Measurements from ENCODE around the gene DGKB.

The DGKB gene

DNA sequence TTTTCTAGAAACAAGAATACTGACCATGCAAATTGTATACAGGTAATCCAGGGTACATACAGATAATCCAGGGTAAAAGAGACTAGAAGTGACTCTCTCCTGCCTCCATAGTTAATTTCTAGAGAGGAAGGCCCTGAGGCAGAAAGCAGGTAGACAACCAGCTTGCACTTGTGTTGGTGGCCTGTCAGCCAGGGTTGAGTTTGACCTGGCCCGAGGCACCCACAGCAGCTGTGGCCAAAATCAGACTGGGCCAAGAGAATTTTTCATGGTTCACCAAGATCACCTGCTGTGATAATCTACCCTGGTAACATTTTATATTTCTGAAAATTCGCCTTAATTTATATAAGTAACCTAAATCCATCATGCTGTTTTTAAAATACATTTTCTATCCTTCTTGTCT, 526.6 kb downstream of the DGKB start:
- no peak overlapping the region for H3K4me3 ChIP-seq (ENCODE audit: low read depth, low read length)
- DNase-seq (ENCODE audit: low read depth): no peak

DNA sequence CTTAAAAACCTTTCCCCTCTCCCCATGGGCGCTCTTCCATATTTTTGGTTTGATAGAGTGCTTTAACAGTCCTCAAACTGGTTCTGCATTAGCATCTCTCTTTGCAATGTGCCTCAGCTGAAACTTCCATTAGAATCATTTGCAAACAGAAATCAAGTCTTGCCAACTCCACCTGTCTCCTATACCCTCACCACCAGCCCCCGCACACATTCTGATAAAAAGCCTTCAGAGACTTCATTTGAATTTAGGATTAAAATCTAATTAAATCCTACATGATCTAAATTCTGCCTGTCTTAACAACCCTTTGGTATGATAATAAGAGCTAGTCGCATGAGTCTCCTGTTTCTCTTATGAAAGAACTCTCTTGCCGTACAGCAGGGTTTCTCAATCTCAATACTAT, 528.2 kb downstream of the DGKB start:
- no peak for DNase-seq (ENCODE audit: low read depth)
- TF ChIP-seq, protein P1, sequence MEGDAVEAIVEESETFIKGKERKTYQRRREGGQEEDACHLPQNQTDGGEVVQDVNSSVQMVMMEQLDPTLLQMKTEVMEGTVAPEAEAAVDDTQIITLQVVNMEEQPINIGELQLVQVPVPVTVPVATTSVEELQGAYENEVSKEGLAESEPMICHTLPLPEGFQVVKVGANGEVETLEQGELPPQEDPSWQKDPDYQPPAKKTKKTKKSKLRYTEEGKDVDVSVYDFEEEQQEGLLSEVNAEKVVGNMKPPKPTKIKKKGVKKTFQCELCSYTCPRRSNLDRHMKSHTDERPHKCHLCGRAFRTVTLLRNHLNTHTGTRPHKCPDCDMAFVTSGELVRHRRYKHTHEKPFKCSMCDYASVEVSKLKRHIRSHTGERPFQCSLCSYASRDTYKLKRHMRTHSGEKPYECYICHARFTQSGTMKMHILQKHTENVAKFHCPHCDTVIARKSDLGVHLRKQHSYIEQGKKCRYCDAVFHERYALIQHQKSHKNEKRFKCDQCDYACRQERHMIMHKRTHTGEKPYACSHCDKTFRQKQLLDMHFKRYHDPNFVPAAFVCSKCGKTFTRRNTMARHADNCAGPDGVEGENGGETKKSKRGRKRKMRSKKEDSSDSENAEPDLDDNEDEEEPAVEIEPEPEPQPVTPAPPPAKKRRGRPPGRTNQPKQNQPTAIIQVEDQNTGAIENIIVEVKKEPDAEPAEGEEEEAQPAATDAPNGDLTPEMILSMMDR (IDR thresholded peaks at IDR 0.05; ENCODE audit: low read depth, low read length, missing control alignments): no peak
- no peak overlapping the region for H3K4me3 ChIP-seq (ENCODE audit: low read depth, low read length)

More for the DNA sequence above, 526.6 kb downstream of the DGKB start:
- TF ChIP-seq, protein P1 (IDR thresholded peaks at IDR 0.05; ENCODE audit: low read depth, low read length, missing control alignments): no peak

DNA sequence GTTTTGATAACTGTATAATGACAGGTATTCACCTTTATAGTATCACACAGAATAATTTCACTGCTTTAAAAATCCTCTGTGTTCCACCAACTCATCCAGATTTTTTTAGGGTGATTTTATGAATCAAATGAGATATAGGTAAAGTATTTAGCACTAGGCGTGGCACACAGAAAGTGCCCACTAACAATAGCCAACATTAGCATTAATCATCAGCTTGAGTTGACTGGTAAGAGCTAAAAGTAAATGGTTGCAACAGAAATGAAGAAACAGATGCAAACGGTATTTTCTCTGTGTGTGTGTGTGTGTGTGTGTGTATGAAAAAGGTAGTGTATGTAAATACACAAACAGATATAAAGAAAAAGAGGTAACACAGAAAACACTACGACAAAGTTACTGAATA, 534.3 kb downstream of the DGKB start:
- no peak overlapping the region for H3K4me3 ChIP-seq (ENCODE audit: low read depth, low read length)
- DNase-seq (ENCODE audit: low read depth): no peak
- TF ChIP-seq, protein P1 (IDR thresholded peaks at IDR 0.05; ENCODE audit: low read depth, low read length, missing control alignments): no peak

DNA sequence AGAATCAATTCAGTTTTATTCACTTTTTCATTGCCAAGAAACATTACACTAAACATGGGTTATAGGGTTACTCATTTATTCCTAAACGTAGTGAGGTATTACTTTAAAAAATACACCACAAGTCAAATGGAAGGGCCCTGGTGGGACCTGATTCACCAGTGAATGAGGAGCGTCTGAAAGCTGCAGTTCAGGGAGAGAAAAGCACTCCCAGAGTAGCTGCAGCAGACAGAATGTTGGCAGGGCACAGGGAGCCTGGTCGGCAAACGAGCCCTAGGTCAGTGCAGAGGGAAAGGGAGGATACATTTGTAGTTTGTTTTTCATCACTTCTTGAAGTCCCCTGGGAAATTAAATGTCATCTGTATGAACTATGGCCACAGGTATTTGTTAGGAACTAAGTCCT, 551.4 kb downstream of the DGKB start:
- DNase-seq (ENCODE audit: low read depth): no peak
- no peak overlapping the region for H3K4me3 ChIP-seq (ENCODE audit: low read depth, low read length)
- TF ChIP-seq, protein P1 (IDR thresholded peaks at IDR 0.05; ENCODE audit: low read depth, low read length, missing control alignments): no peak

DNA sequence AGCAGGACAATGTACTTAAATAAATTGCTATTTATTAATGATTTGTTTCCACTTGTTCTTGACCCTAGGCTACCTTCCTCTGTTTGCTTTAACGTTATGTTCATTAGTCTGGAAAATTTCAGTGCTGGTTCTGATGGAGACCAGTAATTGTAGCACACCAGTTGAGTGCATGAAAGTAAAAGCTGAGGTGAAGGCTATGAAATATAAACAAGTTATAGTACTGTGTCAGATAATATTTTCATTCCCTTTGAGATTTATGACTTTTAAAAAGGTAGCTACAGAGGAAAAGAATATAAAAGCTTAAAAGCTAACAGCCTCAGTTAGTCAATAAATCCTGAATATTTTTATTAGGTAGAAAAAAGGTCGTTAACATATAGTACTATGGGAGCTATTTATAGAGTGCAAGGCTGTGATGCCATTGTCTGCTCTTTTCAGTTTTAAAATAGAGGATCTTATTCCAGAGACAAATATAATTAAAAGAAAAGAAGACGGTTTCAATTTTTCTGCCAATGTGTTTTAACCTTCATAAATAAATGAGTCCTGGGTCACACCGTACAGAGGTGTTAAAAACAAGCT, 561.3 kb downstream of the DGKB start:
- TF ChIP-seq, protein P1 (IDR thresholded peaks at IDR 0.05; ENCODE audit: low read depth, low read length, missing control alignments): no peak
- DNase-seq (ENCODE audit: low read depth): no peak
- no peak overlapping the region for H3K4me3 ChIP-seq (ENCODE audit: low read depth, low read length)

DNA sequence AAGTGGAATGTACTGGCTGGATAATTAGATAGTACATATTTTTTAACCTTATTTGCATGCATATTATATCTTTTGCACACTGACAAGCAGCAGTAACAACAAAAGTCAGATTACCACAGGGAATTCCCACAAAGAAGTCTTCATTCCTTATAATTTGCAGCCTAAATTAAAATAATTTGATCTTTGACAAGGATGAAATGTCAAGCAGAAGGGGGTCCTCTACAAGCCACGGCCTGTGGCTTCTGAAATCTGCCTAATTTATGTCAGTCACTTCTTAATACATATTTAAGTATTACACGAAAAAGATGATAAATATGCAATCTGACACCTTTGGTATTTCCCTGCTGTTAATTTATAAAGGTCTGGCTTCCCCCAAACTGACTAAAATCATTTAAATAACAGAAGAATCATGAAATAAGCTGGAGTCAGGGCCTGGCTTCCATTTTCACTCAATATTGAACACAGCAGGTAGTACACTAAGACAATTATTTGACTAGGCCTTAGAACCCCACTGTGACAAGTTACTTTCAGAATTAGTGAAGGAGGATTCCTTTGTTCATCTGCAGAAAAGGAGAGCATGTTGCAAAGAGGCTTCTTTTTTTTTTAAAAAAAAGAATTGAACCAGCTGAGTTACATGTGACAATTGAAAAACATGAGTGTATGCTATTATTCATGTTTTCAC, 562.0 kb downstream of the DGKB start:
- H3K4me3 ChIP-seq (ENCODE audit: low read depth, low read length): no peak overlapping the region
- DNase-seq (ENCODE audit: low read depth): no peak
- TF ChIP-seq, protein P1 (IDR thresholded peaks at IDR 0.05; ENCODE audit: low read depth, low read length, missing control alignments): no peak

DNA sequence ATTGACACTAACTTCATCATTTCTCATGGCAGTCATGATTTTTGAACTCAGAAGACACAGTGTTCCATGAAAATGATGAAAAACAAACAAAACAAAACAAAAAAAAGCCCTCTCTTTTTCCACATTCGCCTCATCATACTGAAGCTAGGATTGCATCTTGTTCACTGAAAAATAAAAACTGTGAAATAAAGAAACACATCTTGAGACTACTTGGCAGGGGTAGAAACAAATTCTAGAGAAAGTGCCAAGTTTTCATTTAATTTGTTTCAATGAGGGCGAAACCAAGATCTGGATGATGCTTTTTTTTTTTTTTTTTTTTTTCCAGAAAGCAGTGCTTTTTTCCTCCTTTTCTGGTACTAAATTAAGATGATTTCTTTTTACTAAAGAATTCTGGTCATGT, 562.7 kb downstream of the DGKB start:
- TF ChIP-seq, protein P1 (IDR thresholded peaks at IDR 0.05; ENCODE audit: low read depth, low read length, missing control alignments): no peak
- no peak for DNase-seq (ENCODE audit: low read depth)
- no peak overlapping the region for H3K4me3 ChIP-seq (ENCODE audit: low read depth, low read length)

All from GM12864 (cell line).